PFSK-1 (cell line): ENCODE measurements around the gene CYTIP.

ENCODE experiments used
- POLR2AphosphoS5 ChIP-seq: IDR thresholded peaks from 2 replicates; pipeline ENCODE4 v1.6.1; 2012; ENCODE audit warnings: low read depth, mild to moderate bottlenecking, control low read depth, low read length, moderate library complexity
- REST ChIP-seq, 2 experiments: IDR thresholded peaks; 2 replicates each; pipeline versions ENCODE4 v1.6.1 to v1.8.0; 2011 to 2012; ENCODE audit warnings: low read depth in 2 of 2, low read length in 2 of 2, control low read depth in 1 of 2, inconsistent platforms in 1 of 2, mild to moderate bottlenecking in 1 of 2, moderate library complexity in 1 of 2; ENCODE audit not compliant: insufficient read depth in 1 of 2
- SIN3A ChIP-seq: IDR thresholded peaks from 2 replicates; pipeline ENCODE4 v1.6.1; 2012; ENCODE audit warnings: mild to moderate bottlenecking, low read length, moderate library complexity, borderline replicate concordance; ENCODE audit not compliant: insufficient read depth
- TAF1 ChIP-seq: IDR thresholded peaks from 2 replicates; pipeline ENCODE4 v1.6.1; 2012; ENCODE audit warnings: low read length, control low read depth, borderline replicate concordance; ENCODE audit not compliant: insufficient read depth

- TF ChIP-seq TAF1 (no peak), POLR2AphosphoS5 (no peak), SIN3A (no peak), REST (IDR thresholded peaks at IDR 0.05; ENCODE audit: insufficient read depth in 1 of 2, low read depth in 2 of 2, low read length in 2 of 2) (no peak)
Observed at GRCh38 chr2:157468931-157469708, 25.2 kb upstream of the CYTIP start.
